ENCODE results near the gene UNC79. TPM values are rescaled to one million over a fixed set of nuclear protein-coding genes. Genes with fewer than 3 reads are reported as not detected.

The UNC79 gene
- total and polyA plus RNA-seq, 3 donors from 2014 or later: 4.3 to 10.7 (median 5.5) TPM

- no peak for DNase-seq
- H3K27me3 ChIP-seq: no peaks in the 10 kb centered on the region
- WGBS, 2 donors: 79 to 80% methylated on average over 8 of the region's 8 CpGs
- H3K36me3 ChIP-seq (ENCODE audit: low read depth, missing control alignments): no peaks in the 10 kb centered on the region
- intact Hi-C loops (cut with DNase I; ENCODE audit: low total_unique reads): no loop called here
- H3K4me3 ChIP-seq: no peak overlapping the region
- TF ChIP-seq CTCF (IDR thresholded peaks at IDR 0.05) (no peak), POLR2A (IDR thresholded peaks at IDR 0.05) (no peak)
- no peaks in the 10 kb centered on the region for H3K4me1 ChIP-seq
- no peak overlapping the region for H3K27ac ChIP-seq
- no peaks in the 10 kb centered on the region for H3K9me3 ChIP-seq
These were observed 106.2 kb downstream of the UNC79 start for GRCh38 chr14:93536945-93537344.

DNA sequence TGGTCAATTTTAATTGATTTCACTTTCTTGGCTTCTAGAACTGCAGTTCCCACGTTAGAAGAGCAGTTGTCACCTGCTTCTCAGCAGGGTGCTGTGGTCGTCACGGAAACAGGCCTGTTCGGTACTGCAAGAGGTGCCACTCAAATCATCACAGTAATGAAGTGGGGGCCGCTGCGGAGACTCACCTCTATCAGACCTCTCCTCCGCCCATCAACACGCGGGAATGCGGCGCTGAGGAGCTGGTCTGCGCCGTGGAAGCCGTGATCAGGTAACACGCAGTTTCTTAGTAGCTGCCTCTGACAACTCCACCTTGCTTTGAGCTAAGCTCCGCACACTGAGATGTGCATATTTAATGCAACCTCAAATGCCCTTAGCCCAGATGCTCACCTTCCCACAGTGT is 107.2 kb downstream of the UNC79 start:
- H3K27ac ChIP-seq: no peak overlapping the region
- intact Hi-C loops (cut with DNase I; ENCODE audit: low total_unique reads): no loop called here
- no peak for DNase-seq
- no peaks in the 10 kb centered on the region for H3K4me1 ChIP-seq
- WGBS, 2 donors: 54 to 59% methylated on average over 16 of the region's 16 CpGs
- H3K36me3 ChIP-seq (ENCODE audit: low read depth, missing control alignments): no peaks in the 10 kb centered on the region
- H3K4me3 ChIP-seq: no peak overlapping the region
- H3K27me3 ChIP-seq: no peaks in the 10 kb centered on the region
- no peaks in the 10 kb centered on the region for H3K9me3 ChIP-seq
- TF ChIP-seq POLR2A (IDR thresholded peaks at IDR 0.05): no peak
- no peak for TF ChIP-seq CTCF (IDR thresholded peaks at IDR 0.05)

DNA sequence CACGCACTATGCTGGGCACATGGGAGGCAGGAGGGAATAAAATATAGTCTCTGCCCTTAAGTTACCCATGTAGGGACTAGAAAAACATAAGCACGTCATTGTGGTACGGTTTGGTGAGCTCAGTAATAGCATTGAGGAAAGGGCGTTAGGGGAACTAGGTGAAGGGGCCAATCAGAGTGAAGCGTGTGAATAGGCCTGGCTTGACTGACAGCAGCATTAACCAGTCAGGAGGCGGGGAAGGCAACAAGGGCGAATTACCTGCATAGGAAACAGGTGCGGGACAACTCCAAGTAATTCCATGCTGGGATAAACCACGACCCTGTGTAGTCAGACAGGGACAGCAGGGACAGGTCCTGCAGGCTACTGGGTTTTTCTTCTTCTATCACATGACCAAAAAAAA is 107.7 kb downstream of the UNC79 start:
- no peaks in the 10 kb centered on the region for H3K27me3 ChIP-seq

DNA sequence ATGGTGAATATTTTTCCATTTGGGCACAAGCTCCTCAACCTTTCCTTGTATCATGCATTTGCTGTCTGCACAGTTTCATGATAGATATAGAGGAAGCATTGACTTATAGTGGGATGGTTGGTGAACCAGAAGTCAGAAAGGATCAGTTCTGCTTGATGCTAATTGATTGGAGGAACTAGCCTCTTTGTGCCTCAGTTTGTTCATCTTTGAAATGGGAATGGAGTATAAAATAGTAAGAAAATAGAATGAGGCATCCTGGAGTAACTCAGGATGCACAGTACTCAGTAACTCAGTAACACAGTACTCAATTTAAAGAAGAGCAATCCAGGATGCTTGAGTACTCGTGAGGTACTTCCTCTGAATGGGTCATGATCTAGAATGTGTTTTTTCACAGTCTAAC is 109.5 kb downstream of the UNC79 start:
- Histone ChIP-seq H3K36me3 (ENCODE audit: low read depth, missing control alignments) (no peaks in the 10 kb centered on the region), H3K27me3 (no peaks in the 10 kb centered on the region), H3K4me3 (no peak overlapping the region), H3K27ac (no peak overlapping the region), H3K4me1 (no peaks in the 10 kb centered on the region), H3K9me3 (no peaks in the 10 kb centered on the region)
- WGBS, 2 donors: 43 to 50% methylated on average over 1 of the region's 1 CpG
- TF ChIP-seq CTCF (IDR thresholded peaks at IDR 0.05) (no peak), POLR2A (IDR thresholded peaks at IDR 0.05) (no peak)
- intact Hi-C loops (cut with DNase I; ENCODE audit: low total_unique reads): no loop called here
- no peak for DNase-seq

More for the DNA sequence above, 107.7 kb downstream of the UNC79 start:
- H3K27ac ChIP-seq: no peak overlapping the region
- peak; percentile 88 for DNase-seq
- 57 to 77% methylated on average over 9 of the region's 9 CpGs for WGBS, 2 donors
- no peak for TF ChIP-seq POLR2A (IDR thresholded peaks at IDR 0.05)
- TF ChIP-seq CTCF (IDR thresholded peaks at IDR 0.05): no peak
- no peaks in the 10 kb centered on the region for H3K9me3 ChIP-seq
- H3K4me3 ChIP-seq: no peak overlapping the region
- H3K36me3 ChIP-seq (ENCODE audit: low read depth, missing control alignments): no peaks in the 10 kb centered on the region
- intact Hi-C loops (cut with DNase I; ENCODE audit: low total_unique reads): no loop called here
- no peaks in the 10 kb centered on the region for H3K4me1 ChIP-seq

- H3K9me3 ChIP-seq: no peaks in the 10 kb centered on the region
- H3K4me1 ChIP-seq: no peaks in the 10 kb centered on the region
- no peaks in the 10 kb centered on the region for H3K27me3 ChIP-seq
- intact Hi-C loops (cut with DNase I; ENCODE audit: low total_unique reads): no loop called here
- DNase-seq: no peak
- no peaks in the 10 kb centered on the region for H3K36me3 ChIP-seq (ENCODE audit: low read depth, missing control alignments)
- TF ChIP-seq CTCF (IDR thresholded peaks at IDR 0.05) (no peak), POLR2A (IDR thresholded peaks at IDR 0.05) (no peak)
- H3K27ac ChIP-seq: no peak overlapping the region
- H3K4me3 ChIP-seq: no peak overlapping the region
These were observed 113.0 kb downstream of the UNC79 start for GRCh38 chr14:93543766-93544165.

Measured in testis (tissue), 3 donors.